HCT116 (cell line): Measurements from ENCODE around the gene PTPRZ1. TPM values are rescaled to one million over a fixed set of nuclear protein-coding genes. Genes with fewer than 3 reads are reported as not detected.

Experiments used
- ATAC-seq: fragments of 200-7000 bp; cut with Tn5 transposase; 2 replicates; pipeline ENCODE4 v1.9.1; 2020; ENCODE audit warnings: mild to moderate bottlenecking, moderate library complexity
- BruUV-seq: library from RNA; stranded (reverse); fragments of 400-500 nt; replicated peaks from 2 replicates; lab custom pipeline; 2021; lab: Mats Ljungman, UMichigan
- CTCF ChIA-PET: fragments of 300-600 bp; sonication (Branson Sonifier 250); formaldehyde crosslinking; loops from one replicate; lab custom pipeline; 2021; ENCODE audit warnings: antibody characterized with exemption; lab: Charles Lee
- POLR2A ChIA-PET: fragments of 300-600, 350-600 bp; sonication (Branson Sonifier 250); formaldehyde crosslinking; loops from one replicate; lab custom pipeline; 2021; ENCODE audit warnings: antibody characterized with exemption; lab: Charles Lee
- RAD21 ChIA-PET, 2 experiments: fragments of 300-600 bp; sonication (Branson Sonifier 250); formaldehyde crosslinking; loops; one replicate each; lab custom pipeline; 2023; ENCODE audit warnings: low total read pairs in 2 of 2; ENCODE audit not compliant: uncharacterized antibody in 2 of 2, unreplicated experiment in 2 of 2, low non-redundant PET in 1 of 2; lab: Charles Lee
- DNase-seq: peaks from one replicate; pipeline ENCODE4 v3.0.0-alpha.2; 2010; ENCODE audit warnings: low read depth, low spot score
- H2AFZ ChIP-seq: fragments of 200-600 bp; shearing (Covaris generic), sonication (generic); 2 replicates; pipeline ENCODE4 v1.6.1; 2017; ENCODE audit warnings: low read depth, mixed run types, mixed read lengths, antibody characterized with exemption, low read length; ENCODE audit not compliant: poor library complexity, severe bottlenecking
- H3K27ac ChIP-seq: 2 replicates; pipeline ENCODE4 v1.5.1; 2012; ENCODE audit warnings: low read depth, low read length
- H3K27me3 ChIP-seq: fragments of 200-600 bp; sonication (generic); 2 replicates; pipeline ENCODE4 v1.6.1; 2016; ENCODE audit warnings: mixed run types, low read length, mixed read lengths; ENCODE audit not compliant: insufficient read depth
- H3K36me3 ChIP-seq, 2 experiments: fragments of 200-500 bp in 1 of 2; fragments of 200-600 bp in 1 of 2; sonication (Bioruptor generic) in 1 of 2; sonication (generic) in 1 of 2; 2 replicates each; pipeline versions ENCODE4 v1.5.1 to v1.6.1; 2014 to 2016; ENCODE audit warnings: low read length in 2 of 2, inconsistent platforms in 1 of 2, mixed read lengths in 1 of 2, mixed run types in 1 of 2; ENCODE audit not compliant: insufficient read depth in 2 of 2, control insufficient read depth in 1 of 2
- H3K4me1 ChIP-seq, 2 experiments: fragments of 200-600 bp in 1 of 2; sonication (generic) in 1 of 2; 2 replicates each; pipeline versions ENCODE4 v1.5.1 to v1.6.1; 2012 to 2017; ENCODE audit warnings: low read length in 2 of 2, inconsistent platforms in 1 of 2, mild to moderate bottlenecking in 1 of 2, mixed read lengths in 1 of 2, mixed run types in 1 of 2, moderate library complexity in 1 of 2; ENCODE audit not compliant: insufficient read depth in 2 of 2, control insufficient read depth in 1 of 2
- H3K4me2 ChIP-seq: fragments of 200-600 bp; sonication (generic); 2 replicates; pipeline ENCODE4 v1.6.1; 2017; ENCODE audit warnings: mixed run types, low read length, mixed read lengths
- H3K4me3 ChIP-seq, 2 experiments: fragments of 200-600 bp in 1 of 2; sonication (generic) in 1 of 2; replicated peaks in 1 of 2; 2 replicates each; pipeline ENCODE4 v1.5.1; 2011 to 2016; ENCODE audit warnings: low read length in 2 of 2, control low read depth in 1 of 2, low read depth in 1 of 2, mild to moderate bottlenecking in 1 of 2, mixed read lengths in 1 of 2, mixed run types in 1 of 2
- H3K79me2 ChIP-seq: fragments of 200-600 bp; sonication (generic); 2 replicates; pipeline ENCODE4 v1.6.1; 2017; ENCODE audit warnings: mild to moderate bottlenecking, mixed run types, low read length, moderate library complexity, mixed read lengths; ENCODE audit not compliant: insufficient read depth
- H3K9ac ChIP-seq: fragments of 200-600 bp; sonication (generic); 2 replicates; pipeline ENCODE4 v1.6.1; 2016; ENCODE audit warnings: low read length, mixed read lengths
- H3K9me2 ChIP-seq: fragments of 200-600 bp; sonication (generic), shearing (Covaris generic); 2 replicates; pipeline ENCODE4 v1.6.1; 2017; ENCODE audit warnings: mixed run types, mild to moderate bottlenecking, moderate library complexity; ENCODE audit not compliant: insufficient read depth
- H3K9me3 ChIP-seq, 2 experiments: fragments of 200-500 bp in 1 of 2; fragments of 200-600 bp in 1 of 2; sonication (Bioruptor generic) in 1 of 2; sonication (generic) in 1 of 2; 2 replicates each; pipeline ENCODE4 v1.6.1; 2014 to 2017; ENCODE audit warnings: low read length in 2 of 2, mixed read lengths in 2 of 2, inconsistent platforms in 1 of 2, low read depth in 1 of 2, mild to moderate bottlenecking in 1 of 2, mixed run types in 1 of 2, moderate library complexity in 1 of 2; ENCODE audit not compliant: control insufficient read depth in 1 of 2, insufficient read depth in 1 of 2
- H4K20me1 ChIP-seq: fragments of 200-600 bp; sonication (generic), shearing (Covaris generic); 2 replicates; pipeline ENCODE4 v1.6.1; 2017; ENCODE audit warnings: mixed run types, mild to moderate bottlenecking, moderate library complexity; ENCODE audit not compliant: insufficient read depth
- ATF3 ChIP-seq: IDR thresholded peaks from 2 replicates; pipeline ENCODE4 v1.6.1; 2012
- CBX3 ChIP-seq: IDR thresholded peaks from 2 replicates; pipeline ENCODE4 v1.6.1; 2012; ENCODE audit warnings: low read depth
- CEBPB ChIP-seq: IDR thresholded peaks from 2 replicates; pipeline ENCODE4 v1.6.1; 2012; ENCODE audit warnings: low read depth
- CTCF ChIP-seq, 3 experiments: fragments of 200-600 bp in 1 of 3; sonication (generic) in 1 of 3; IDR thresholded peaks in 2 of 3; conservative IDR thresholded peaks in 1 of 3; 2 replicates each; pipeline ENCODE4 v1.5.1; 2012 to 2017; ENCODE audit warnings: low read depth in 2 of 3, low read length in 2 of 3, antibody characterized with exemption in 1 of 3, borderline replicate concordance in 1 of 3, control low read depth in 1 of 3, mild to moderate bottlenecking in 1 of 3, mixed read lengths in 1 of 3, mixed run types in 1 of 3, moderate library complexity in 1 of 3; ENCODE audit not compliant: insufficient read depth in 1 of 3
- EZH2phosphoT487 ChIP-seq: fragments of 200-600 bp; IDR thresholded peaks from 2 replicates; pipeline ENCODE4 v1.6.1; 2018; ENCODE audit warnings: antibody characterized with exemption, borderline replicate concordance
- MAX ChIP-seq: IDR thresholded peaks from 2 replicates; pipeline ENCODE4 v1.6.1; 2012
- POLR2A ChIP-seq: IDR thresholded peaks from 2 replicates; pipeline ENCODE4 v1.7.0; 2011; ENCODE audit warnings: borderline replicate concordance; ENCODE audit not compliant: insufficient read depth, insufficient read length; ENCODE audit errors: extremely low read depth
- POLR2AphosphoS5 ChIP-seq: IDR thresholded peaks from 2 replicates; pipeline ENCODE4 v1.6.1; 2011; ENCODE audit warnings: mild to moderate bottlenecking, low read depth, low read length, moderate library complexity
- RAD21 ChIP-seq: IDR thresholded peaks from 2 replicates; pipeline ENCODE4 v1.6.1; 2012; ENCODE audit warnings: low read depth, mild to moderate bottlenecking
- SIN3A ChIP-seq: IDR thresholded peaks from 2 replicates; pipeline ENCODE4 v1.6.1; 2012; ENCODE audit warnings: low read depth
- TCF7L2 ChIP-seq: IDR thresholded peaks from 2 replicates; pipeline ENCODE4 v1.7.0; 2011; ENCODE audit warnings: borderline replicate concordance, inconsistent platforms; ENCODE audit not compliant: insufficient read depth, insufficient read length; ENCODE audit errors: extremely low read depth
- YY1 ChIP-seq: IDR thresholded peaks from 2 replicates; pipeline ENCODE4 v1.6.1; 2011; ENCODE audit warnings: low read length, low read depth, moderate library complexity, mild to moderate bottlenecking; ENCODE audit not compliant: insufficient replicate concordance; ENCODE audit errors: extremely low read depth
- ZFX ChIP-seq: fragments of 450-650 bp; IDR thresholded peaks from 2 replicates; pipeline ENCODE4 v1.6.1; 2017
- intact Hi-C: fragments of 100-400 bp; cut with micrococcal nuclease; formaldehyde crosslinking; loops from 2 replicates; pipeline ENCODE4 v1.10.0; 2022
- total RNA-seq: library from RNA; stranded (reverse); gene quantifications from one replicate; pipeline ENCODE4 v1.2.1, GENCODE V29; 2021; ENCODE audit not compliant: unreplicated experiment

The PTPRZ1 gene
- total RNA-seq, 1 experiment from 2014 or later: 0.25 TPM

- RAD21 ChIA-PET: no interaction called here
- no peaks in the 10 kb centered on the region for H3K79me2 ChIP-seq
Observed at GRCh38 chr7:121887634-121888033, 14.7 kb downstream of the PTPRZ1 start.

More at GRCh38 chr7:121887634-121888033, 14.7 kb downstream of the PTPRZ1 start:
- Histone ChIP-seq H3K36me3 (no peaks in the 10 kb centered on the region), H3K4me3 (no peak overlapping the region), H4K20me1 (no peaks in the 10 kb centered on the region), H3K9me3 (no peaks in the 10 kb centered on the region), H2AFZ (no peak overlapping the region), H3K9ac (no peak overlapping the region), H3K27ac (no peak overlapping the region), H3K4me1 (no peaks in the 10 kb centered on the region), H3K9me2 (0 out of 2 replicates have a peak, but pooled peaks cover 2% of the 10 kb centered on the region), H3K27me3 (no peaks in the 10 kb centered on the region), H3K4me2 (no peak overlapping the region)
- DNase-seq: no peak
- TF ChIP-seq TCF7L2 (no peak), YY1 (no peak), ATF3 (no peak), POLR2A (no peak), RAD21 (no peak), CTCF (IDR thresholded peaks at IDR 0.05 in 2 of 3, conservative IDR thresholded peaks at IDR 0.05 in 1 of 3; ENCODE audit: borderline replicate concordance in 1 of 3, insufficient read depth in 1 of 3, low read depth in 2 of 3, low read length in 2 of 3) (no peak), CEBPB (no peak), EZH2phosphoT487 (no peak), MAX (no peak), ZFX (no peak), POLR2AphosphoS5 (no peak), CBX3 (no peak), SIN3A (no peak)
- no TSS peak for BruUV-seq
- intact Hi-C loops: no loop called here
- ChIA-PET POLR2A (no interaction called here), CTCF (no interaction called here)
- ATAC-seq: no peak
